Activated T-helper 1 cell treated with anti-CD3 and anti-CD28 coated beads, Interleukin-12 subunit alpha, Interleukin-12 subunit beta, Interleukin-2, Interleukin-4 antibody, amounts not matched to agents 30 ng/mL and 10 ng/mL and 1 ng/mL, durations not matched to agents 14 hours and 24 hours and 36 hours (primary cell): ENCODE measurements around the gene PNMA8C. TPM values are rescaled to one million over a fixed set of nuclear protein-coding genes. Genes with fewer than 3 reads are reported as not detected.

ENCODE experiments used
- DNase-seq: peaks from one replicate; pipeline ENCODE4 v3.0.0; 2021; ENCODE audit warnings: low spot score
- H3K27ac Mint-ChIP-seq: one replicate; pipeline ENCODE4 v1.8.0; 2021; ENCODE audit warnings: mild to moderate bottlenecking, mixed read lengths
- H3K27me3 Mint-ChIP-seq: one replicate; pipeline ENCODE4 v1.8.0; 2022; ENCODE audit warnings: mild to moderate bottlenecking, moderate library complexity, mixed read lengths; ENCODE audit not compliant: insufficient read depth
- H3K36me3 Mint-ChIP-seq: one replicate; pipeline ENCODE4 v1.8.0; 2021; ENCODE audit warnings: low read depth, mixed read lengths
- H3K4me1 Mint-ChIP-seq: one replicate; pipeline ENCODE4 v1.8.0; 2021; ENCODE audit warnings: low read depth, mixed read lengths
- H3K4me3 Mint-ChIP-seq: one replicate; pipeline ENCODE4 v1.8.0; 2021; ENCODE audit warnings: mild to moderate bottlenecking, moderate library complexity, mixed read lengths
- H3K9me3 Mint-ChIP-seq: one replicate; pipeline ENCODE4 v1.8.0; 2021; ENCODE audit warnings: mixed read lengths
- intact Hi-C: fragments of 100-400 bp; cut with micrococcal nuclease; formaldehyde crosslinking; loops from one replicate; pipeline ENCODE4 v1.15.1; 2024
- total RNA-seq: library from RNA; stranded (reverse); gene quantifications from 2 replicates; pipeline ENCODE4 v1.2.3, GENCODE V29; 2022

PNMA8C gene
- total RNA-seq, 1 donor from 2014 or later, result not detected

DNA sequence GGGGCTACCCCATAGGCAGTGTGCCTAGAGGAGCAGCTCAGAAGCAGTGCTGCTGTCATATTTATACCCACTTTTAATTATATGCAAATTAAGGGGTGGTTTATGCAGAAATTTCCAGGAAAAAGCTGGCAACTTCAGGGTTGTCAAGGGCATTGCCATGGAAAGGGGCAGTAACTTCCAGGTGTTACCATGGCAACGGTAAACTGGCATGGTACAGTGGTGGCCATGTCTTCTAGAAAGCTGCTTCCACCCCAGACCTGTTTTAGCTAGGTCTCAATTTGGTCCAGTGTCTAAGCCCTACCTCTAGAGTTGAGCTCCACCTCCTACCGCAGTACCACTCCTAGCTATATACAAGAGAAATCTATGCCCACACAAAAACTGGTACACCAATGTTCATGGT is 31.3 kb upstream of the PNMA8C start:
- H3K4me3 Mint-ChIP-seq, result no peak overlapping the region
- no peak for DNase-seq
- H3K27me3 Mint-ChIP-seq, result peaks cover 17% of the 10 kb centered on the region
- intact Hi-C loops, result no loop called here
- H3K9me3 Mint-ChIP-seq, result no peaks in the 10 kb centered on the region
- no peak overlapping the region for H3K27ac Mint-ChIP-seq
- H3K4me1 Mint-ChIP-seq, result no peaks in the 10 kb centered on the region
- no peaks in the 10 kb centered on the region for H3K36me3 Mint-ChIP-seq

DNA sequence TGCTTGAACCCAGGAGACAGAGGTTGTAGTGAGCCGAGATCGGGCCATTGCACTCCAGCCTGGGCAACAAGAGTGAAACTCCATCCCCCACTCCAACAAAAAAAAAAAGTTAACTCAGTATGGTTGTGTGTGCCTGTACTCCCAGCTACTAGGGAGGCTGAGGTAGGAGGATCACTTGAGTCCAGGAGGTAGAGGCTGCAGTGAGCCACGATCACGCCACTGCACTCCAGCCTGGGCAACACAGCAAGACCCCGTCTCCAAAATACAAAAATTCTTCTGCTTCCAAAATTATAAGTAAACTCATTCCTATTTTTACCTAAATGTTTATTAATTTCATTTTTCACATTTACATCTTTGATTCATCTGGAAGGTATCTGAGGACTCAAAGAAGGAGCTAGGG is 28.2 kb upstream of the PNMA8C start:
- H3K36me3 Mint-ChIP-seq, result no peaks in the 10 kb centered on the region
- intact Hi-C loops, result no loop called here
- no peak overlapping the region for H3K27ac Mint-ChIP-seq

DNA sequence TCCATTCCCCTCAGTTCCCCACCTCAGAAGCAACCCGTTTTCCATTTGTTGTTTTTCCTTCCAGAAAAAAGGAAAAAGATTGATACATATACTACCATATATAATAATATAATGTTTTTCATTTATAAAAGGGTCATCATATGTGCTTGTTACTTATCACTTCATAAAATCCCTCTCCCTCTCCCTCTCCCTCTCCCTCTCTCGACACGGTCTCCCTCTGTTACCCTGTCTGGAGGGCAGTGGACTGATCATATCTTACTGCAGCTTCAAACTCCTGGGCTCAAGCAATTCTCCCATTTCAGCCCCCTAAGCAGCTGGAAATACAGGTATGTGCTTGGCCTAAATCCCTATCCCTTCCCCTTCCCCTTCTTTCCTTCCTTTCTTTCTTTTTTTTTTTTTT is 25.5 kb upstream of the PNMA8C start:
- Mint-ChIP-seq H3K27me3 (peaks cover 16% of the 10 kb centered on the region), H3K27ac (no peak overlapping the region), H3K4me1 (no peaks in the 10 kb centered on the region), H3K36me3 (no peaks in the 10 kb centered on the region), H3K9me3 (peaks cover 7% of the 10 kb centered on the region), H3K4me3 (no peak overlapping the region)
- intact Hi-C loops, result no loop called here
- no peak for DNase-seq

More for the DNA sequence above, 28.2 kb upstream of the PNMA8C start:
- Mint-ChIP-seq H3K9me3 (no peaks in the 10 kb centered on the region), H3K27me3 (peaks cover 14% of the 10 kb centered on the region), H3K4me1 (no peaks in the 10 kb centered on the region), H3K4me3 (no peak overlapping the region)
- no peak for DNase-seq

DNA sequence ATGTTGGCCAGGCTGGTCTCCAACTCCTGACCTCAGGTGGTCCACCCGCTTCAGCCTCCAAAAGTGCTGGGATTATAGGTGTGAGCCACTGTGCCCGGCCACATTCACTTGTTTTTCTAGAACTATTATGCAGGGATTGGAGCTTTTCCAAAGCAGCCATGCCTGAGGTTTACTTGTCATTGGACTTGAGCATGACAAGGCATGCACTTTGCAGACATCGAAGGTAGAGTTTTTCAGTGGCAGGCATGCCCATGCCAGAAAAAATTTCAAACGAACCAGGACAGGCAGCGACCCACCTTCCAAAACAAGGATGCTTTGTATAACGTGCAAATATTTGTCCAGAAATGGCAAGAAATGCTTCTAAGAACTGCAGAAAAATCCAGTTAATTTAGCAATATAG is 24.9 kb upstream of the PNMA8C start:
- DNase-seq, result no peak
- Mint-ChIP-seq H3K27ac (no peak overlapping the region), H3K9me3 (peaks cover 8% of the 10 kb centered on the region), H3K4me1 (no peaks in the 10 kb centered on the region), H3K27me3 (peaks cover 12% of the 10 kb centered on the region), H3K4me3 (no peak overlapping the region), H3K36me3 (no peaks in the 10 kb centered on the region)
- intact Hi-C loops, result no loop called here

DNA sequence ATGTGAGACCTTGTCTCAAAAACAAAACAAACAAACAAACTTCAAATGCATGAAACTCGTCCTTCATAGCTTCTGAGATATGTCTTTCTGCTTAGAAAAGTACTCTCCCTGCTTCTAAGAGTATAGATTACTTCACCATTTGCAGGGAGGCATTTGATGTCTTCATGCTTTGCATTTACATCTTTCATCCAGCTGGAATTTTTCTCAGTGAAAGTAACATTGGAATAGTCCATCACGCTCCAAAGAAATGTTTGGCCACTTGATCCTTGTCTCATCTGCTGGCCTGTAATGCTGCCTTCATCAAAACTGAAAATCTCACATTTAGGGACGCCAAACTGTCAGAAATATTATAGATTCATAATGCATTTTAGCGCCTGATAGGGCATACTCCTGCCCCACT is 23.4 kb upstream of the PNMA8C start:
- no peaks in the 10 kb centered on the region for H3K36me3 Mint-ChIP-seq
- intact Hi-C loops, result no loop called here
- H3K4me1 Mint-ChIP-seq, result no peaks in the 10 kb centered on the region
- peaks cover 8% of the 10 kb centered on the region for H3K9me3 Mint-ChIP-seq
- no peak overlapping the region for H3K4me3 Mint-ChIP-seq
- H3K27ac Mint-ChIP-seq, result no peak overlapping the region
- peaks cover 11% of the 10 kb centered on the region for H3K27me3 Mint-ChIP-seq
- DNase-seq, result no peak

DNA sequence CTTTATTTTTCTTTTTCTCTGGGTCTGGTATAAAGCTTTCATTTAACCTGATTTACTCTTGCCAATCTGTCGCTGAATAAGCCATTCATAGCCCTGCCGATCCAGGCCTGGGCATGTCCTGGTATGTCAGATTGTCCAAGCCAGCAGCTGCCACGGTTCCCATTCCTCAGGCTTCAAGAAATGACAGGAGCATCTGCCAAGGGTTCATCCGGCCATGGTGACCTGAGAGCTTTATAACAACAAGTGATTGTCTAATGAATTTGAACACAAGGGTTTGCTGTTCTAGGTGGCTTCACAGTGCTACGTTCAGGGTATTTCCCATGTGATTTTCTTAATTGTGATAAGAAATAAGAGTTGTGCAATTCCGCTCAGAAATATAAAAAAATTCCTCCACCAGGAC is 22.6 kb upstream of the PNMA8C start:
- H3K27ac Mint-ChIP-seq, result no peak overlapping the region
- H3K4me3 Mint-ChIP-seq, result no peak overlapping the region
- no peak for DNase-seq
- peaks cover 11% of the 10 kb centered on the region for H3K27me3 Mint-ChIP-seq
- no peaks in the 10 kb centered on the region for H3K36me3 Mint-ChIP-seq
- H3K9me3 Mint-ChIP-seq, result peaks cover 8% of the 10 kb centered on the region
- no peaks in the 10 kb centered on the region for H3K4me1 Mint-ChIP-seq
- intact Hi-C loops, result no loop called here

DNA sequence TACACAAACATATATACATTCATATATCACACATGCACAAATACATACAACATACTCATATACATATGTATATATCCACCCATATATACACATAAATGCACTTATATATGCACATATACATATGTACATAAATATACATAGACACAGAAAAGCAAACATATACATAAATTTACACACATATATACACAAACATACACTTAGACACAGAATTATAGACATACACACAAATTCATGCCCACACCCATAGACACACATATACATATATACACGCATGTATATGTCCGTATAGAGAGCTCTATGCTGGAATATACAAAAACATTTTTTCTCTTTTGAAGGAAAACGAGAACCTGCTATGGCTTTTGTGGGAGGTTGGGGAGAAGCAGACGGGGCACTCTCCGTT is 22.0 kb upstream of the PNMA8C start:
- intact Hi-C loops, result no loop called here
- H3K4me3 Mint-ChIP-seq, result no peak overlapping the region
- no peaks in the 10 kb centered on the region for H3K4me1 Mint-ChIP-seq
- peaks cover 9% of the 10 kb centered on the region for H3K27me3 Mint-ChIP-seq
- H3K27ac Mint-ChIP-seq, result no peak overlapping the region
- H3K36me3 Mint-ChIP-seq, result no peaks in the 10 kb centered on the region
- H3K9me3 Mint-ChIP-seq, result peaks cover 8% of the 10 kb centered on the region
- no peak for DNase-seq

DNA sequence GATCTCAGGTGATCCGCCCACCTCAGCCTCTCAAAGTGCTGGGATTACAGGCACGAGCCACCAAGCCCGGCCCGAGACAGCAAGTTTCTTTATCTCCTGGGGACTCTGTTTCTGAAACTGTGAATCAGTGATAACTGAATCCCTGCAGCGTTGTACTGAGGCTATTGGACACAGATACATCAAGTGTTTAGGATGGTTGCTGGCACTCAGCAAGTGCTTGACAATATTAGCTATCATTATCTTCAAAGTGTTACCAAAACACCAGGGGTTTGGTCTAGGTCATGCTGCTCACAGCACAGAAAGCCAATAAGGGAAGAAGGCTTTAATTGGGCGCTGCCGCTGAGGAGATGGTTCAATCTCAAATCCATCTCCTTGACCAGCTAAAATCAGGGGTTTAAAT is 20.5 kb upstream of the PNMA8C start:
- DNase-seq, result no peak
- intact Hi-C loops, result no loop called here
- Mint-ChIP-seq H3K4me1 (no peaks in the 10 kb centered on the region), H3K9me3 (peaks cover 8% of the 10 kb centered on the region), H3K27me3 (peaks cover 9% of the 10 kb centered on the region), H3K4me3 (no peak overlapping the region), H3K27ac (no peak overlapping the region), H3K36me3 (no peaks in the 10 kb centered on the region)

DNA sequence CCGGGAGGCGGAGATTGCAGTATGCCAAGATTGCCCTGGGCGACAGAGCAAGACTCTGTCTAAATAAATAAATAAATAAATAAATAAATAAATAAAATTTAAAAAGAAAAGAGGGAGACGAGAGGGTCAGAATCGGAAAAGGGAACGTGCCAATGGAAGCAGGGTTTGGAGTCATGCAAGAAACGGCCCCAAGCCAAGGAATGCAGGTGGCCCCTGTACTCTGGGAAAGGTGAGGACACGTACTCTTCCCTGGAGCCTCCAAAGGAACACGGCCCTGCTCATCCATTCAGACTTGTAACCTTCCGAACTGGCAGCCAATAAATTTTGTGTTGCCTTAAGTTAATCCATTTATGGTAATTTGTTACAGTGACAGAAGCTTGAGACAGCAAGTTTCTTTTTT is 19.9 kb upstream of the PNMA8C start:
- intact Hi-C loops, result no loop called here
- peaks cover 8% of the 10 kb centered on the region for H3K9me3 Mint-ChIP-seq
- H3K4me1 Mint-ChIP-seq, result no peaks in the 10 kb centered on the region
- DNase-seq, result no peak
- H3K36me3 Mint-ChIP-seq, result no peaks in the 10 kb centered on the region
- H3K4me3 Mint-ChIP-seq, result no peak overlapping the region
- no peak overlapping the region for H3K27ac Mint-ChIP-seq
- H3K27me3 Mint-ChIP-seq, result peaks cover 7% of the 10 kb centered on the region

DNA sequence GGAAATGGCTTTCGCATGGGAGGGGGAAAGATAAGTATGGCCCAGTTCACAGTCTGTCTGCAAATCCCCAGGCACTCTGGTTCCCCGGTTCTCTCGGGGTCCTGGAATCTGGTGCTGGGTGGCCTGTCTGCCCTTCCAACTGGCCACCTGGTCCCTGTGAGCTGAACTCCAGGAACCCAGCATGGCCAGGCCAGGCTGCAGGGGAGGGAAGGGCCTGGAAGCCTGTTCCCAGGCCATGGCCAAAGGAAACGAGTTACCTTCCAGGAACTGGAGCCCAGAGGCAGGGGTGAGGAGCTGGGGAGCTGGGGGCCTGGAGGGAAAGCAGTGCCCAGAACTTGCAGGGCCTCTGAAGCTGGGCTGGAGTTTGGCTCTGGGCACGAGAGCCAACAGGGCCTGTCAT is 19.1 kb upstream of the PNMA8C start:
- H3K9me3 Mint-ChIP-seq, result peaks cover 8% of the 10 kb centered on the region
- H3K27ac Mint-ChIP-seq, result no peak overlapping the region
- H3K4me1 Mint-ChIP-seq, result peaks cover 4% of the 10 kb centered on the region
- H3K27me3 Mint-ChIP-seq, result peaks cover 6% of the 10 kb centered on the region
- no peak for DNase-seq
- H3K4me3 Mint-ChIP-seq, result no peak overlapping the region
- intact Hi-C loops, result no loop called here
- H3K36me3 Mint-ChIP-seq, result no peaks in the 10 kb centered on the region

DNA sequence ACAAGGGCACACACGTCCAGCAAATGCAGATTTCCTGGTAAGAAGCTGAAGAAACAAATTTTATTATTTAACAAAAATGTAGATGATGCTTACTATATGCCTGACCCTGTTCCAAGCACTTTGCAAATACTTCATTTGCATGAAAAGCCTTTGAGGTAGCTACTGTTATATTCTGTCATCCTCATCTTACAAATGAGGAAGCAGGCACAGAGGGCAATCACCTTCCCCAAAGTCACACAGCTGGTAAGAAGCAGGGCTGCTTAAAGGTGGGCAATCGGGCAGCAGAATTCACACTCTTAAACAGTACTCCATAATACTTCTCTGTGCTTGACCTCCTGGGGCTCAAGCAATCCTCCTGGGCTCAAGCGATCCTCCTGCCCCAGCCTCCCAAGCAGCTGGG is 18.3 kb upstream of the PNMA8C start:
- intact Hi-C loops, result no loop called here

DNA sequence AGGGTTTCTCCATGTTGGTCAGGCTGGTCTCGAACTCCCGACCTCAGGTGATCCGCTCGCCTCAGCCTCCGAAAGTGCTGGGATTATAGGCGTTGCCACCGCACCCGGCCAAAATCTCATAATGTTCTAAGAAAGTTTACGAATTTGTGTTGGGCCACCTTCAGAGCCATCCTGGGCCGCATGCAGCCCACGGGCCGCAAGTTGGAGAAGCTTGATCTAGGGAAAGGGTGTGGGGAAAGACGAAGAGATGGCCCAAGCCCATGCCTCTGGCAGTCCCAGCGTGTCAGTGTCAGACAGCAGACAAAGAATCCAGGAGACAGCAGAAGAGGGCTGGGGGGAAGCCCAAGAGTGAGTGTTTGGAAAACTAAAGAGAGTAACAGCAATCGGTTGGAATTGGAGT is 17.3 kb upstream of the PNMA8C start:
- intact Hi-C loops, result no loop called here
- Mint-ChIP-seq H3K4me1 (peaks cover 4% of the 10 kb centered on the region), H3K27ac (no peak overlapping the region), H3K36me3 (no peaks in the 10 kb centered on the region), H3K27me3 (peaks cover 3% of the 10 kb centered on the region), H3K4me3 (no peak overlapping the region), H3K9me3 (peaks cover 8% of the 10 kb centered on the region)
- no peak for DNase-seq

More for the DNA sequence above, 18.3 kb upstream of the PNMA8C start:
- H3K27ac Mint-ChIP-seq, result no peak overlapping the region
- no peak for DNase-seq
- H3K4me1 Mint-ChIP-seq, result peaks cover 4% of the 10 kb centered on the region
- H3K9me3 Mint-ChIP-seq, result peaks cover 8% of the 10 kb centered on the region
- H3K4me3 Mint-ChIP-seq, result no peak overlapping the region
- H3K27me3 Mint-ChIP-seq, result peaks cover 6% of the 10 kb centered on the region
- no peaks in the 10 kb centered on the region for H3K36me3 Mint-ChIP-seq

DNA sequence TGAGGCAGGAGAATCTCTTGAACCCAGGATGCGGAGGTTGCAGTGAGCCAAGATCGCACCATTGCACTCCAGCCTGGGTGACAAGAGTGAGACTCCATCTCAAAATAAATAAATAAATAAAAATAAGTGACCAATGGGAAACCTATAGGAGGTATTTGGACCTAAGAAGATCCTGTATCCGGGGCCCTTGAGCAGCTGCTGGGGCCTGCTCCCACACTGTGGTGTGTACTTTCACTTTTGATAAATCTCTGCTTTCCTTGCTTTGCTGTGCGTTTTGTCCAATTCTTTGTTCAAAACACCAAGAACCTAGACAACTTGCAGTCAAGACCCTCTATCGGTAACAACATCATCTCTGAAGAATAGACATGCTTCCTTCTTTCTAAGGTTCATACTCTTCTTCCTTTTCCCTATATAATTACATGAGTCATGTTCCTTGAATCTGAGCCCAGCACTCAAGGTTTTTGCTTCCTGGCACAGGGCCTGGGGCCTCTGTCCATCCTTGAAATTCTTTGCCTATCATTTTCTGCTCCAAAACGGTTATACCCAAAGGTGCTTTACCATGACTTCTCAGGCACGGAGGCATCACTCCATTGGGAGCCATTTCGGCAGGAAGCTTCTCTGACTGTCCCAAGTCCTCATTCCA is 14.2 kb upstream of the PNMA8C start:
- intact Hi-C loops, result no loop called here
- Mint-ChIP-seq H3K9me3 (no peaks in the 10 kb centered on the region), H3K27me3 (peaks cover 3% of the 10 kb centered on the region), H3K36me3 (no peaks in the 10 kb centered on the region), H3K27ac (no peak overlapping the region), H3K4me3 (no peak overlapping the region), H3K4me1 (peaks cover 4% of the 10 kb centered on the region)
- DNase-seq, result no peak

DNA sequence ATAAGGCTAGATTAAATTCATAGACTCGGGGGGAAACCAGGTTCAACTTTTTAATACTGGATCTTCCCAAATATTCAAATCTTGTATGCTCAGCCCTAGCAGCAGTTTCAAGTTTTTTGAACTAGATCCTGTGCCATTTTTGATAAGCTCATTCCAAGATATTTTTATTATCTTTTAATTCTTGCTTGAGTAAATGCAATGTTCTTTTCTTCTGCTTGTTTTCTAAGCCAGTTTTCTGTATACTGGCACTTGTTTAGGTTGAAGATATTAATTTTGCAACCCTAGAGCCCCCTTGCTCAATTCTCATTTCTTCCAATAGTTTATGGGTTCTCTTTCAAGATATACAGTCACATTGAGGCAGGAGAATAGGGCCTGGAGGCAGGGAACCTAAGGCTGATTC is 13.1 kb upstream of the PNMA8C start:
- H3K4me1 Mint-ChIP-seq, result peaks cover 4% of the 10 kb centered on the region
- no peaks in the 10 kb centered on the region for H3K36me3 Mint-ChIP-seq
- no peak overlapping the region for H3K27ac Mint-ChIP-seq
- H3K9me3 Mint-ChIP-seq, result no peaks in the 10 kb centered on the region
- peaks cover 3% of the 10 kb centered on the region for H3K27me3 Mint-ChIP-seq
- DNase-seq, result no peak
- intact Hi-C loops, result no loop called here
- no peak overlapping the region for H3K4me3 Mint-ChIP-seq
